Hepatic stellate cell (primary cell): ENCODE measurements around the gene STUB1.

Experiments used
- DNase-seq: peaks from one replicate; pipeline ENCODE4 v3.0.0; 2011; ENCODE audit warnings: low spot score

The STUB1 gene

DNA sequence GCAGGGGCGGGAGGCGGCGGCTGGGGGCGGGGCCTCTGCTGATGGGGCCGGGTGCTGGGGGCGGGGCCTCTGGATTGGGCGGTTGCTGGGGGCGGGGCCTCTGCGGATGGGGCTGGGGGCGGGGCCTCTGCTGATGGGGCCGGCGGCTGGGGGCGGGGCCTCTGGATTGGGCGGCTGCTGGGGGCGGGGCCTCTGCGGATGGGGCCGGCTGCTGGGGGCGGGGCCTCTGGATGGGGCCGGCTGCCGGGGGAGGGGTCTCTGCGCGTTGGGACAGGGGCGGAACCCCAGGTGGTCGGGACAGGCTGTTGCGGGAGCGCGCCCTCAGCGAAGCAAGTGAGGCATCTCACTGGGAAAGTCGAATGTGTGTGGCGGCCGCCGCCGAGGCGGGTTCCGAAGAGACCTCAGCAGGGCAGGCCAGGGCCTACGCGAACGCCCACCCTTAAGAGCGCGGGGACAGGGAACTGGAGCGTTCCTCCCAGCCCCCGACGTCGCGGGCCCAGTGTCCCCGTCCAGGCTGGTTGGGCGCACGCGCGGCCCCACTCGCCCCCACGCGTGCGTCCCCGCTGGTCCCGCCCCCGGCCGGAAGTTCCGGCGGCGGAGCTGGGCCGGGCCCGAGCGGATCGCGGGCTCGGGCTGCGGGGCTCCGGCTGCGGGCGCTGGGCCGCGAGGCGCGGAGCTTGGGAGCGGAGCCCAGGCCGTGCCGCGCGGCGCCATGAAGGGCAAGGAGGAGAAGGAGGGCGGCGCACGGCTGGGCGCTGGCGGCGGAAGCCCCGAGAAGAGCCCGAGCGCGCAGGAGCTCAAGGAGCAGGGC, at the start of gene STUB1:
STUB1 (plus strand) TSS at position 597 of the 811 bp plus-strand sequence; CDS start at position 713, 116 bp downstream.
- DNase-seq, result peak; percentile 91

DNA sequence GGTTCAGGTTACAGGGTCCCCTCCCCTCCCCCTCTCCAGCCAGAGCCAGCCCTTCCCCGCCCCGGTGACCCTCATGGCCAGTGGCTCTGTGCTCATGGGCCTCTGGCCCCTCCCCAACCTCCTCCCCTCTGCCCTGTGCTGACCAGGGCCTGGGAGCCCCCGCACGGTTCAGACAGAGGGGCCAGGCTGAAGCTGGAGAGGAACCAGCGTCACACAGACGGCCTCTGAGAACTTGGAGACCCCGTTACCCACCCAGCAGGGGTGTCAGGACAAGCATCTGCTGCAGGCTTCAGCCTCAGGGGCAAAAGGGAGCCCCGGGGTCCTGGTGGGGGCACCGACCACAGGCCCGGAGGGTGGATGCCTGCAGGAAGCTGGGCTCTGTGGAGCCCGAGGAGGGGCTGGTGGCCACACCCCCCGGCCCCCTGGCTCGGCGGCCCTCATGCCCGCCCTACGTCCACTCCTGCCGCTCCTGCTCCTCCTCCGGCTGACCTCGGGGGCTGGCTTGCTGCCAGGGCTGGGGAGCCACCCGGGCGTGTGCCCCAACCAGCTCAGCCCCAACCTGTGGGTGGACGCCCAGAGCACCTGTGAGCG, 49.3 kb upstream of the STUB1 start, which contains the start of gene WFIKKN1:
WFIKKN1 (plus strand) TSS at position 171 of the 591 bp plus-strand sequence; CDS start at position 440, 269 bp downstream.
- DNase-seq, result no peak

DNA sequence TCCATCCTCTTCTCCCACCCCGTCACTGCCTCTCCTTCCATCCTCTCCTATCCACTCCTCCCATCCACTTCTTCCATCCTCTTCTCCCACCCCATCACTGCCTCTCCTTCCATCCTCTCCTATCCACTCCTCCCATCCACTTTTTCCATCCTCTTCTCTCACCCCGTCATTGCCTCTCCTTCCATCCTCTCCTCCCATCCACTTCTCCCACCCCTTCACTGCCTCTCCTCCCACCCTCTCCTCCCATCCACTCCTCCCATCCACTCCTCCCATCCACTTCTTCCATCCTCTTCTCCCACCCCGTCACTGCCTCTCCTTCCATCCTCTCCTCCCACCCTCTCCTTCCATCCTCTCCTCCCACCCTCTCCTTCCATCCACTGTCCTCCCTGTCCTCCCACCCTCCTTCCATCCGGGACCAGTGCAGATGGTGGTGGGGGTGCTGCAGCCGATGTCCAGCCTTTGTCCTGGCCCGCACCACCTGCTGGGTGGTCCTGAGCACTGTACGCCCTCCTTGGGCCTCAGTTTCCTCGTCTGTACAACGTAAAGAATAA, 48.3 kb upstream of the STUB1 start:
- no peak for DNase-seq

DNA sequence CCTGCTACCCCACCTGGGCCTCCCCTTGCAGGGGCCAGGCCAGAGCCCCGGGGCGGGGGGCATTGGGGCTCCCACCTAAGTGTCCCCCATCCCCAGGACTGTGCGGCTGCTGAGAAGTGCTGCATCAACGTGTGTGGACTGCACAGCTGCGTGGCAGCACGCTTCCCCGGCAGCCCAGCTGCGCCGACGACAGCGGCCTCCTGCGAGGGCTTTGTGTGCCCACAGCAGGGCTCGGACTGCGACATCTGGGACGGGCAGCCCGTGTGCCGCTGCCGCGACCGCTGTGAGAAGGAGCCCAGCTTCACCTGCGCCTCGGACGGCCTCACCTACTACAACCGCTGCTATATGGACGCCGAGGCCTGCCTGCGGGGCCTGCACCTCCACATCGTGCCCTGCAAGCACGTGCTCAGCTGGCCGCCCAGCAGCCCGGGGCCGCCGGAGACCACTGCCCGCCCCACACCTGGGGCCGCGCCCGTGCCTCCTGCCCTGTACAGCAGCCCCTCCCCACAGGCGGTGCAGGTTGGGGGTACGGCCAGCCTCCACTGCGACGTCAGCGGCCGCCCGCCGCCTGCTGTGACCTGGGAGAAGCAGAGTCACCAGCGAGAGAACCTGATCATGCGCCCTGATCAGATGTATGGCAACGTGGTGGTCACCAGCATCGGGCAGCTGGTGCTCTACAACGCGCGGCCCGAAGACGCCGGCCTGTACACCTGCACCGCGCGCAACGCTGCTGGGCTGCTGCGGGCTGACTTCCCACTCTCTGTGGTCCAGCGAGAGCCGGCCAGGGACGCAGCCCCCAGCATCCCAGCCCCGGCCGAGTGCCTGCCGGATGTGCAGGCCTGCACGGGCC, 47.5 kb upstream of the STUB1 start:
- DNase-seq, result no peak

DNA sequence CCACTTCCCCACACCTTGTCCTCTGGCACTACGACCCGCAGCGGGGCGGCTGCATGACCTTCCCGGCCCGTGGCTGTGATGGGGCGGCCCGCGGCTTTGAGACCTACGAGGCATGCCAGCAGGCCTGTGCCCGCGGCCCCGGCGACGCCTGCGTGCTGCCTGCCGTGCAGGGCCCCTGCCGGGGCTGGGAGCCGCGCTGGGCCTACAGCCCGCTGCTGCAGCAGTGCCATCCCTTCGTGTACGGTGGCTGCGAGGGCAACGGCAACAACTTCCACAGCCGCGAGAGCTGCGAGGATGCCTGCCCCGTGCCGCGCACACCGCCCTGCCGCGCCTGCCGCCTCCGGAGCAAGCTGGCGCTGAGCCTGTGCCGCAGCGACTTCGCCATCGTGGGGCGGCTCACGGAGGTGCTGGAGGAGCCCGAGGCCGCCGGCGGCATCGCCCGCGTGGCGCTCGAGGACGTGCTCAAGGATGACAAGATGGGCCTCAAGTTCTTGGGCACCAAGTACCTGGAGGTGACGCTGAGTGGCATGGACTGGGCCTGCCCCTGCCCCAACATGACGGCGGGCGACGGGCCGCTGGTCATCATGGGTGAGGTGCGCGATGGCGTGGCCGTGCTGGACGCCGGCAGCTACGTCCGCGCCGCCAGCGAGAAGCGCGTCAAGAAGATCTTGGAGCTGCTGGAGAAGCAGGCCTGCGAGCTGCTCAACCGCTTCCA, 46.7 kb upstream of the STUB1 start:
- DNase-seq, result no peak

DNA sequence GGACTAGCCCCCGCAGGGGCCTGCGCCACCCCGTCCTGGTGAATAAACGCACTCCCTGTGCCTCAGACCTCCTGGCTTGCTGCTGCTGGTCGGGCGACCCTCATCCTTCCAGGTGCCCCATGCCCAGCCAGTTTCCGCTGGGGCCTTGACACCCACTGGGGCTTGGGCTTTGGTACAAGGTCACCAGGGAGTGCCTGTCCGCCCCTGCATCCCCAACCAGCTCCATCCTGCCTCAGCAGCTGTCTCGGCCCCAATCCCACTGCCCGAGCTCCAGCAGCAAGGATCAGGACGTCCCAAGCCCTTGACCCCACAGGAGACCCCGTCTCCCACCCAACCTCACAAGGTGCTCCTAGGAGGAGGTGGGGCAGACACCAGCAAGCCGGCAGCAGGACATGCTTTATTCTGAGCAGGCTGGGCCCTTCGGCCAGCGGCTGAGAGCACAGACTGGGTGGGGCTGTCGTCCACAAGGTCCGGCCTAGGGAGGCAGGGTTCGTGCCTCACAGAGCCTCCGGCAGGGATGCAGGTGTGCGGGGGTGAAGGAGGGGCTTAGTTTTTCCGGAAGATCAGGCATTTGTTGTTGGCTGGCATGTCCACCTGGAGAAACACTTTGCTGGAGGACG, 46.0 kb upstream of the STUB1 start:
- DNase-seq, result no peak

DNA sequence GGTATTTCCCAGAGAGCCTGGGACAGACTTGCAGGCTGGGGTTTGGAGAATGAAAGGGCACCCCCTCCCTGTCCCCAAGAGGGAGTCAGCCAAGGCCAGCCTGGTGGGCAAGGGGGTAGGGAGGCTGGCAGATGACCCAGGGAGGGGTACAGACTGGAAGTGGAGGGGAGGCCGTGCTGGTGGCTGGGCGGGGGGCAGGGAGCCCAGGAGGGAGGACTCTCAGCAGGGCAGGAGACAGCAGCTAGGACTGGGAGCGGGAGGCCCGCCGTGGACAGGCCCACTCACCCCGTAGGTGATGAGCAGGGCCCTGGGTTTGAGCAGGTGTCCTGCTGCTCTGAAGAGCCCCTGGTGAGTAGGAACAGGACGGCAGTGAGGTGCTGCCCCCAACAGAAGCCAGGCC, 45.2 kb upstream of the STUB1 start:
- DNase-seq, result no peak

DNA sequence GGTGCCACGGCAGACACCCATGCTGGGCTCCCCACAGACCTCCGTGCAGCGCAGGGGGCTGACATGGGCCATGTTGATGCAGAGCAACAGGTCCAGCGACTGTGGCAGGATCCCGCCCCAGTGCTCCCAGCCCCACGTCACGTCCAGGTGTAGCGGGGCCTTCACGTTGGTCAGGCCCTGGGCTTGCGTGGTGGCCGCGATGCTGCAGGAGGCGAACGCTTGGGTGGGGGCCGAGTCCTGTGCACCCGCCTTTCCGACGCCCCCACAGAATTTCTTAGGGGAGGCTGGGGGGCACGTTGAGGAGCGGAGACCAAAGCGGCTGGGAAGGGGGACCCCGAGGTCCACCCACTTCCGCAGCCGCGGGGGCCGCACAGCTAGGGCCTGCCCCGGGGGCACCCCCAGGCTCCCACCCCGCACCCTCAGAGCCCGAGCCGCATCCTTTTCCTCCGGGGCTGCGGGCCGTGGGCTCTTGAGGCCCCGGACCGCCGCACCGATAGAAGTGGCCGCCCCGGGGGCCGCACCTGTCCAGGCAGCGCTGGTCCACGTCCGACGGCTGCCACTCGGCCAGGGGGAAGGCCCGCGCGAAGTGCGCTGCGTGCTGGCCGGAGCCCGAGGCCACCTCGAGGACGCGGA, 44.5 kb upstream of the STUB1 start:
- no peak for DNase-seq

DNA sequence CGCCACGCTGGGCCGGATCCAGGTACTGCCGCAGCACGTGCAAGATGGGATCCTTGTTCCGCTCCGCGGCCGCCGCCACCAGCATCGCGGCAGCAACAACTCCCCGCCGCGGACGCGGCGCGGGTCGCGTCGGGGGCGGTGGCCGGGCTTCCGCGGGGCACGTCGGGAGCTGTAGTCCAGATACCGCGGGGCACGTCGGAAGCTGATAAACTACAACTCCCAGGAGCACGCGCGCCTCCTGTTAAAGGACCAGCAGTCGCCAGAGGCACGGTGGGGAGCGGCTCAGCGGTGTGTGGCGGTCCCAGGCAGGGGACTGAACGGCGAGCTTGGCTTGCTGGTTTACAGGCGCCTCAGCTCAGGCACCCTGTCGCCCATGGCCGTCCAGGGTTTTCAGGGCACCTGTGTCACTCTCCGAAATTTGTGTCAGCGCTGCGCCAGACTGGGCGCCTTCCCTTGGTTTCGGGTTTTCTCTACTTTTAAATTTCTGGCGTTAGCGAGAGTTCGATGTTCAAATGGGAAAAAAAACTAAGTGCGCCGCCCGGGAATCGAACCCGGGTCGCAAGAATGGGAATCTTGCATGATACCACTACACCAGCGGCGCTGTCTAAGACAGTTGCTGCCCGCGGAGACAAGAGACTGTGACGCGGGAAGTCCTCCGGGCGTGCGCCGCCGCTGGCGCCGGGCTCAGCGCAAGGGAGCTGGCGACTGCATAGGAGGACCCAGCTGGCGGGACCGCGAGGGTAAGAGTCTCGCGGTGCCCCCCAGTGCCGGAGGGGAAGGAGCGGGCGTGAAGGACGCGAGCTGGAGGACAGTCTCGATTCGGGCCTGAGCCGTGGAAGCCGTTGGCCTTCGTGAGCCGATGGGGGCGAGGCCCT, 43.8 kb upstream of the STUB1 start, which contains the start of gene METTL26:
METTL26 (minus strand) TSS at position 100 of the 875 bp plus-strand sequence; CDS start at position 85, 15 bp downstream.
- peak; percentile 97 for DNase-seq

DNA sequence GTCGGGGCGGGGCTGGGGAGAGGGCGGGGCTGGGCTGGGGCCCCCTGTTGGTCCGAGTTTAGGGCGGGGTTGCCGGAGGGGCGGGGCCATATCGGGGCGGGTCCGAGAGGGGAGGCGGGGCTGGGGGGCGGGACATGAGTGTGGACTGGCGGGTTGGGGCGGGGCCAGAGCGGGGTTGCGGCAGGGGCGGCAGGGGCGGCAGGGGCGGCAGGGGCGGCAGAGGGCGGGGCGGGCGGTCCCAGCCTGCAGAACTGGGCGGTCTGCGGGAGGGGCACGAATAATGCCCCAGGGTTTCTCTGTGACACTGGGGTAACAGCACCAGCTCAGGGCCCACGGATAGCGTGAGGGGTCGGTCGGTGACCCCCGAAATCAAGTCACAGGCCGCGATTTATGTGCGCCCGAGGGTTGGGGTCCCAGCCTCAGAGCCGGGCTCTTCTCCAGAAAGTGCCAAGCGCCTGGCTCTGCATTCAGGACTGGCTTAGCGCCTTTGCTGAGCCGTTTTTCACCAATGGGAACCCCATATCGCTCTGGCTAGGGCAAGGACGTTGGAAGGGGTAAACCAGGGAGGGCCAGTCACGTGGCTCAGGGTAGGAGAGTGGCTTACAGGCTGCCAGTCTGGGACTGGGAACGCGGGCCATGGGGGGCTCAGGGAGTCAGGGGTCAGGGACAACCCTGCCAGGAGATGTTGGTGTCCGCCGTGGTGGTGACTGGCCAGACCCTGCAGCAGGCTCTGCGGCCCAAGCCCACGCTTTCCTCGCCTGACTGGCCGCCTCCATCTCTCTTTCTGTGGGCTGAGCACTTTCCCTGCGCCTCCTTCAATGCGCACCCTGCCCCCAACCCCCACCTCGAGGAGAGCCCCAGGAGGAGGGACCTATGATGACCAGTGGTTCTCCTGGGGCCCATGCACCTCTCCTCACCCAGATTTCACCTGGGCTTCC, 42.9 kb upstream of the STUB1 start:
- DNase-seq, result peak; percentile 99

DNA sequence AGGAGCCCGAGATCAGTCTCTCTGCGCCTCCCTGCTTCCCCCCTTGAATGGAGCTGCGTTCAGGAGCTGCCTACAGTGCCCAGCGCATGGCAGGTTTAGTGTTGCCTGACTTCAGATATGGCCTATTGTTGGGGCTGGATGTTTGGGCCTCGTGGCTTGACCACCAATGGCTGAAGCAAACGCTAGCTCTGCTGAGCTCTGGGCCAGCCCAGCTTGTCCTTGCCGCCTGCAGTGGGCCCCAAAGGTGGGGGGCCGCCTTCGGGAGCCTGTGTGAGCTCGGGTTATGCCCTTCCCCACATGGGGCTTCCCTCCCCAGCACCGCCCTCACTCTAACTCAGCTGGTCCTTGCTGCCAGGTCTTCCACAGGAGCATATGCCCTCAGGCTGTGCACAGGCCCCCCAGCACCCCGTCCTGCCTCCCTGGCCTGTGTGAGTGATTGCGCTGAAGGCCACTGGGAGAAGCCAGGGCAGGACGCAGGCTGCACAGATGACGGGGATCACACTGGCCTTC, 42.1 kb upstream of the STUB1 start:
- DNase-seq, result no peak

DNA sequence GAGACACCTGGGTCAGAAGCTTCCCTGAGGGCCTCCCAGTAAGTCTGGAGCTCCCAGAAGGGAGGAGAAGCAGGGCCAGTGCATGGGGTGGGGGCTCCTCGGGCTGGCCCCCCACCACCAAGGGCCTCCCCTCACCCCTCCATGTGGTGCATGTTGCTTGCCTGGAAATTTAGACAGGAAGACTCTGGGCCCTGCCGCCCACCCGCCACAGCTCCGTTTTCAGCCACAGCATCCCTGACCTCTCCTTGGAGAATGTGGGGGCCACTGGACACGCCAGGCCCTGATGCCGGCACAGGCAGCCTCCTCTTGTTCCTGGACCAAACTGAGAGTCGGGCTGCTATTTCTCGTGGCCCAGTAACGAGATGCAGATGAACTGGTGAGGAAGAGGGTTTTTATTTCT, 41.4 kb upstream of the STUB1 start:
- no peak for DNase-seq

DNA sequence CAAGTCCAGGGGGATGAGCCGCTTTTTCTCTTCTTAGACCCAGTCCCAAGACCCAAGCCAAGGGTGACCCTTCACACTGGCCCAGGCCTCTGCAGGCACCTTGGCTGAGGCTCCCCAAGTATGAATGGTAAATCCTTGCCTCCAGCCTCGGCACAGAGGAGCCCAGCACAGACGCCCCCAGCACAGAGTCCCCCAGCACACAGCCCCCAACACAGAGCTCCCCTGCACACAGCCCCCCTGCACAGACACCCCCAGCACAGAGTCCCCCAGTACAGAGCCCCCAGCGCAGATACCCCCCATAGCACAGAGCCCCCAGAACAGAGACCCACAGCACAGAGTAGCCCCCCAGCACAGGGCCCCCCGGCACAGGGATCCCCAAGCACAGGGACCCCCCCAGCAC, 39.6 kb upstream of the STUB1 start:
- DNase-seq, result no peak

DNA sequence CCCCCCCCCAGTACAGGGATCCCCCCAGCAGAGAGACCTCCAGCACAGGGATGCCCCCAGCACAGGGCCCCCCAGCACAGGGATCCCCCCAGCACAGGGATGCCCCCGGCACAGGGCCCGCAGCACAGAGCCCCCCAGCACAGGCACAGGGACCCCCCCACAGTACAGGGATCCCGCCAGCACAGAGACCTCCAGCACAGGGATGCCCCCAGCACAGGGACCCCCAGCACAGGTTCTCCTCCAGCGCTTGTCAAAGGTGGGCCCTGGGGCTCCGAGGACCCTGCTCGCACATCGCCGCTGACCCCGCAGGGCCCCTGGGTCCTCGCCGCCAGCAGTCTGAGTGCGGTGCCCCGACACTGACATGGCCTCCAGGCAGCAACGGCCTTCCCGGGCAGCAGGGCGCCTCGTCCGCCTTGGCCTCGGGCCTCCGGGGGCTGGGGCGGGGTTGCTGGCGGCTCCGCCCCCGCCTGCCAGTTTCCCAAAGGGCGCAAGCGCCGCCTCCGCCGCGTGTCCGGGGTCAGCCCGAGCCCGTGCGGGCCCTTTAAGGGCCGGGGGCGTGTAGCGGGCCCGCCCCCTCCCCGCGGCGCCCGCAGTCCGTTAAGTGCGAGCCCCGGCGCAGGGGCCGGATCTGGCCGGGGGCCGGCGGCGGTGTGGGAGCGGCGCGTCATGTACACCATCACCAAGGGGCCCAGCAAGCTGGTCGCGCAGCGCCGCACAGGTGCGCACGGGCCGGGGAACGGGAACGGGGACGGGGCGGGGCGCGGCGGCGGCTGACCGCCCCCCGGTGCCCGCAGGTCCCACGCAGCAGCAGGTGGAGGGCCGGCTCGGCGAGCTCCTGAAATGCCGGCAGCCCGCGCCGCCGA, 38.7 kb upstream of the STUB1 start, which contains the start of gene MCRIP2:
MCRIP2 (plus strand) TSS at position 503 of the 863 bp plus-strand sequence; CDS start at position 667, 164 bp downstream.
- DNase-seq, result peak; percentile 90

DNA sequence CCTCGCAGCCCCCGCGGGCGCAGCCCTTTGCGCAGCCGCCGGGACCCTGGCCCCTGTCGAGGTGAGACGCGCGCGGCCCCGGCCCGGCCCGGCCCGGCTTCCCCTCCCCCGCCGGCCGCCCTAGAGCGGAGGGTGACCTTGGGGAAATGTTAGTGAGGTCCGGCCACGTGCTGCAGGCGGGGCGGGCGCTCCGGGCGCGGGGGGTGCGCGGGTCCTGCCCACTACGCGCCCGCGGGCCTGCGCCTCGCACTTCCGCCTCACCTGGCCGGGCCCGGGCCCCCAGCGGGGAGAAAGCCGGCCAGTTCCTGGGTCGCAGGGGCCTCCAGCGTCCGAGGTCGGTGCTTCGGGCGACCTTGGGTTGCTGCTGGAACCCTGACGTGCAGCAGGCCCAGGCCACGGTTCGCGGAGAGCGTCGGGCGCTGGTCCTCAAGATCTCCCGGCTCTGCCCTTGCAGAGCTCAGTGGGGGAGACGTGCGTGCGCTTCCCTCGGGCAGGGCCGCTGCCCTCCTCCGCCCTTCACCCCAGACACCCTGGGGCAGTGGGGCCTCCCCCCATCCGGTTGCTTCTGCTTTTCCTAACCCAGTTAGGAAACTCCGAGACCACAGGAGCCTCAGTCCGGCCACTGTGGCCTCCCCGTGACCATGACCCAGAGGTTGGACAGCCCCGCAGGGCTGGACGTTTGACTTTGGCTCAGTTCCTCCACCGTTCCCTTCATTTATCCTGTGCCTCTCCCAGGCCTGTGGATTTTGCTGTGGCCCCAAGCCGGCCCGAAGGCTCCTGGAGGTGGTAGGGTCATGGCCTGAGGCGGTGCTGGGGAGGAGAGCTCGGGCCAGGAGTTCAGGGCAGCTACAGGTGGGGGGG, 37.8 kb upstream of the STUB1 start:
- no peak for DNase-seq

DNA sequence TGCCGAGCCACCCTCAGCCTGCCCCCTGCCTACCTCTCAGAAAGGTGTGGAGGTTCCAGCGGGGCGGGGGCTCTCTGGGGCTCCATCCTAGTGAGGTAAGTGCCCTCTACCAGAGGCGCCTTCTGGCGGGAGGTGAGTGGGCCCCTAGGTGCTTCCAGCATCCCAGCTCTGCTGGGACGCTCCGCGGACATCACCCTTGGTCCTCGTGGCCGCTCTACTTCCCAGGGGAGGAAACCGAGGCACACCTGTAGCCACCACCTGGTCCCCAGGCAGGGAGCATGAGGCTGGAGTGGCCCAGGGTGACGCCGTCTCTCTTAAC, 37.2 kb upstream of the STUB1 start:
- DNase-seq, result no peak
